Amygdala (tissue), 56 donors: Measurements from ENCODE around the gene PRSS53.

Experiments
- DNase-seq, 56 donors: peaks; one replicate each; lab custom pipeline; 2025; lab: John Stamatoyannopoulos, UW

The PRSS53 gene

DNA sequence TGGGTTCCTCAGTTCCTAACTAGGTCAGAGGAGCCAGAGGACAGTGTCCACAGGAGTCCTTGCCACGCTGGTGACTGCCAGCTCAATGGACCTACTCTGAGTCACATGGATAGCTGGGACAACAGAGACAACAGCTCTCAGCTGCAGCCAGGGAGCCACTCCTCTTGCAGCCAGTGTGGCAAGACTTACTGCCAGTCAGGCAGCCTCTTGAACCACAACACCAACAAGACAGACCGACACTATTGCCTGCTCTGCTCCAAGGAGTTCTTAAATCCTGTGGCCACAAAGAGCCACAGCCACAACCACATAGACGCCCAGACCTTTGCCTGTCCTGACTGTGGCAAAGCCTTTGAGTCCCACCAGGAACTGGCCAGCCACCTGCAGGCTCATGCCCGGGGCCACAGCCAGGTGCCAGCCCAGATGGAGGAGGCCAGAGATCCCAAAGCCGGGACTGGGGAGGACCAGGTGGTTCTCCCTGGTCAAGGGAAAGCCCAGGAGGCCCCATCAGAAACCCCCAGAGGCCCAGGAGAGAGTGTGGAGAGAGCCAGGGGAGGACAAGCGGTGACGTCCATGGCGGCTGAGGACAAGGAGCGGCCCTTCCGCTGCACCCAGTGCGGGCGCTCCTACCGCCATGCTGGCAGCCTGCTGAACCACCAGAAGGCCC is 7.9 kb downstream of the PRSS53 start:
- no peak for DNase-seq

DNA sequence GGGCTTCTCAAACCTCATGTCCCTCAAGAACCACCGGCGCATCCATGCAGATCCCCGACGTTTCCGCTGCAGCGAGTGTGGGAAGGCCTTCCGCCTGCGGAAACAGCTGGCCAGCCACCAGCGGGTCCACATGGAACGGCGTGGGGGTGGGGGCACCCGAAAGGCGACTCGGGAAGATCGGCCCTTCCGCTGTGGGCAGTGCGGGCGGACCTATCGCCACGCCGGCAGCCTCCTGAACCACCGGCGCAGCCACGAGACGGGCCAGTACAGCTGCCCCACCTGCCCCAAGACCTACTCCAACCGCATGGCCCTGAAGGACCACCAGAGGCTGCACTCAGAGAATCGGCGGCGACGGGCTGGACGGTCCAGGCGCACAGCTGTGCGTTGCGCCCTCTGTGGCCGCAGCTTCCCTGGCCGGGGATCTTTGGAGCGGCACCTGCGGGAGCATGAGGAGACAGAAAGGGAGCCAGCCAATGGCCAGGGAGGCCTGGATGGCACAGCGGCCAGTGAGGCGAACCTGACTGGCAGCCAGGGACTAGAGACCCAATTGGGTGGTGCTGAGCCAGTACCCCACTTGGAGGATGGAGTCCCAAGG is 8.6 kb downstream of the PRSS53 start:
- DNase-seq: no peak

DNA sequence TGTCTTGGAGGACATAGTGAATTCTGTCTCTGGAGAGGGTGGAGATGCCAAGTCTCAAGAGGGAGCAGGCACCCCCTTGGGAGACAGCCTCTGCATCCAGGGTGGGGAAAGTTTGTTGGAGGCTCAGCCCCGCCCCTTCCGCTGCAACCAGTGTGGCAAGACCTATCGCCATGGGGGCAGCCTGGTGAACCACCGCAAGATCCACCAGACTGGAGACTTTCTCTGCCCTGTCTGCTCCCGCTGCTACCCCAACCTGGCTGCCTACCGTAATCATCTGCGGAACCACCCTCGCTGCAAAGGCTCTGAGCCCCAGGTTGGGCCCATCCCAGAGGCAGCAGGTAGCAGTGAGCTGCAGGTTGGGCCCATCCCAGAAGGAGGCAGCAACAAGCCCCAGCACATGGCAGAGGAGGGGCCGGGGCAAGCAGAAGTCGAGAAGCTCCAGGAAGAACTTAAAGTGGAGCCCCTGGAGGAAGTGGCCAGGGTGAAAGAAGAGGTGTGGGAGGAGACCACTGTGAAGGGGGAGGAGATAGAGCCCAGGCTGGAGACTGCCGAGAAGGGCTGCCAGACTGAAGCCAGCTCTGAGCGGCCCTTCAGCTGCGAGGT is 9.3 kb downstream of the PRSS53 start:
- DNase-seq: no peak

DNA sequence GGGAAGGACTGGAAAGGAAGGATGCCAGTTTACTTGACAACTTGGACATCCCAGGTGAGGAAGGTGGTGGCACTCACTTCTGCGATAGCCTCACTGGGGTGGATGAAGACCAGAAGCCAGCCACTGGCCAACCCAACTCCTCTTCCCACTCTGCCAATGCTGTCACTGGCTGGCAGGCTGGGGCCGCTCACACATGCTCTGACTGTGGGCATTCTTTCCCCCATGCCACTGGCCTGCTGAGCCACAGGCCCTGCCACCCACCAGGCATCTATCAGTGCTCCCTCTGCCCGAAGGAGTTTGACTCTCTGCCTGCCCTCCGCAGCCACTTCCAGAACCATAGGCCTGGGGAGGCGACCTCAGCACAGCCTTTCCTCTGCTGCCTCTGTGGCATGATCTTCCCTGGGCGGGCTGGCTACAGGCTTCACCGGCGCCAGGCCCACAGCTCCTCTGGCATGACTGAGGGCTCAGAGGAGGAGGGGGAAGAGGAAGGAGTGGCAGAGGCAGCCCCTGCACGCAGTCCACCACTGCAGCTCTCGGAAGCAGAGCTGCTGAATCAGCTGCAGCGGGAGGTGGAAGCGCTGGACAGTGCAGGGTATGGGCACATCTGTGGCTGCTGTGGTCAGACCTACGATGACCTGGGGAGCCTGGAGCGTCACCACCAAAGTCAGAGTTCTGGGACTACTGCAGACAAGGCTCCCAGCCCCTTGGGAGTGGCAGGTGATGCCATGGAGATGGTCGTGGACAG is 10.0 kb downstream of the PRSS53 start:
- no peak for DNase-seq

DNA sequence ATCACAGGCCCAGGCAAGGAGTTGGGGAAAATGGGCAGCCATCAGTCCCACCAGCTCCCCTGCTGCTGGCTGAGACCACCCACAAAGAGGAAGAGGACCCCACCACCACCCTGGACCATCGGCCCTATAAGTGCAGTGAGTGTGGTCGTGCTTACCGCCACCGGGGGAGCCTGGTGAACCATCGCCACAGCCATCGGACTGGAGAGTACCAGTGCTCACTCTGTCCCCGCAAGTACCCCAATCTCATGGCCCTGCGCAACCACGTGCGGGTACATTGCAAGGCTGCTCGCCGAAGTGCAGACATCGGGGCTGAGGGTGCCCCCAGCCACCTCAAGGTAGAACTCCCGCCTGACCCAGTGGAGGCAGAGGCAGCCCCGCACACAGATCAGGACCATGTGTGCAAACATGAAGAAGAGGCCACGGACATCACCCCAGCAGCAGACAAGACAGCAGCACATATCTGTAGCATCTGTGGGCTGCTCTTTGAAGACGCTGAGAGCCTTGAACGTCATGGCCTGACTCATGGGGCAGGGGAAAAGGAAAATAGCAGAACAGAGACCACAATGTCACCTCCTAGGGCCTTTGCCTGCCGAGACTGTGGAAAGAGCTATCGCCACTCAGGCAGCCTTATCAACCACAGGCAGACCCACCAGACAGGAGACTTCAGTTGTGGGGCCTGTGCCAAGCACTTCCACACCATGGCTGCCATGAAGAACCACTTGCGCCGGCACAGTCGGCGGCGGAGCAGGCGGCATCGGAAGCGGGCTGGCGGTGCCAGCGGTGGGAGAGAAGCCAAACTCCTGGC is 10.9 kb downstream of the PRSS53 start:
- no peak for DNase-seq

DNA sequence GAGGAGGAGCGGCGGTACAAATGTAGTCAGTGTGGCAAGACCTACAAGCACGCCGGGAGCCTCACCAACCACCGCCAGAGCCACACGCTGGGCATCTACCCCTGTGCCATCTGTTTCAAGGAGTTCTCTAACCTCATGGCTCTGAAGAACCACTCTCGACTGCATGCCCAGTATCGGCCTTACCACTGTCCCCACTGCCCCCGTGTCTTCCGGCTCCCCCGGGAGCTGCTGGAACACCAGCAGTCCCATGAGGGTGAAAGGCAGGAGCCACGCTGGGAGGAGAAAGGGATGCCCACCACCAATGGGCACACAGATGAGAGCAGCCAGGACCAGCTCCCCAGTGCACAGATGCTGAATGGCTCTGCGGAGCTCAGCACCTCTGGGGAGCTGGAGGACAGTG is 11.7 kb downstream of the PRSS53 start:
- no peak for DNase-seq

DNA sequence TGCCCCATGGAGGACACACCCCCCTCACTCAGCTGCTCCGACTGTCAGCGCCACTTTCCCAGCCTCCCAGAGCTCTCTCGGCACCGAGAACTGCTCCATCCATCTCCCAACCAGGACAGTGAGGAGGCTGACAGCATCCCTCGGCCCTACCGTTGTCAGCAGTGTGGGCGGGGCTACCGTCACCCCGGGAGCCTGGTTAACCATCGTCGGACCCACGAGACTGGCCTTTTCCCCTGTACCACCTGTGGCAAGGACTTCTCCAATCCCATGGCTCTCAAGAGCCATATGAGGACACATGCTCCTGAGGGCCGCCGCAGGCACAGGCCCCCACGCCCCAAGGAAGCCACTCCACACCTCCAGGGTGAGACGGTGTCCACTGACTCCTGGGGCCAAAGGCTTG is 12.4 kb downstream of the PRSS53 start:
- no peak for DNase-seq

DNA sequence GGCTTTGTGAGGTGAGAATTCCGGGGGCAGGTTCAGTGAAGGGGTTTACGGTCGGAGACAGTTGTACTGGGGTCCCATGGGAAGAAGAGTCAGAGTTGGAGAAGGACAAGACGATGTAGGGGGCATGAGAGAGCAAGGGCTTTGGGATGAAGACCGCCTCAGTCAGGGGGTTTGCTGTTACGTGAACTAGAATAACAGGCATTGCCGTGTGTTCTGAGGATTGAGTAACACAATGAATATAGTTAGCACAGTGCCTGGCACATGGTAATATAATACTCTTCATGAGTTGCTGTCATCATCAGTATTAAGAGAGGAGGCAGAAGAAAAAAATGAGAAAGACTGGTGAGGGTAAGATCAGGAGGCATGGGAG is 13.9 kb downstream of the PRSS53 start:
- DNase-seq: no peak

DNA sequence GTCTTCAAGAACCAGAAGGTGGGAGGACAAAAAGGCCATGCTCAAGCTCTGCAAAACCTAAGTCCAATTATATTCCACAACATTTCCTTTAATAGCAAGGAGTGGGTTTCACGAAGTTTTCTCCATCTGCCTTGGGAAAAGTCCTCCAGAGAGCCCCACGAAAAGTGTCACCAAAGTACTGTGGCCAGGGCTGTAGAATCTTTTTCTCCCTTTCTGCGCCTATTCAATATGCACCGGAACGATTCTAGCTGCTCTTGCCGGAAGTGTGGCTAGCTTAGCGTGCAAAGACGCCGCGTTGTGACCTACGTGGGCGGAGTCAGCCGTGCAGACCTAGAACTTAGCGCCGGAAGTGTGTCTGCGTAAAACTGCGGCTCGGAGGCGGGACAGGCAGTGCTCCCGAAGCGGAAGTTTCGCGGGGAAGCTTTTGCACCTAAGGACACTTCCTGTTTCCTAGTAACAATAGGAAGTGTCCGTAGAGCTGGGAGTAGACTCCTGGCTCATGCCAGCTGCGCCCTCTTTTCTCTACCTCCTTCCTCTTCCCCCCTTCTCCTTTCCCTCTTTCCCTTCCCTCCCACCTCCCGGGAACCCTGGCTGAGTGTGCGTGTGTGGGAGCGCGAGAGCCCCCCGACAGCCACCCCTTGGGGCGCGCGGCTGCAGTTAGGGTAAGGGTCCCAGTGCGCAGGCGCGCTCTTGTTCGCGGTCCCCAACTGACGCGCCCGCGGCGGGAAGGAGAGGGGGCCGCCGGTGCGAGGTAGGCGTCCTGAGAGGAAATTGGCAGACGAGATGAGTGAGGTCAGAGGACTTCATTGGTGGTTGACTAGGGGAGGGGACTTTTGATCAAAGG is 14.6 kb downstream of the PRSS53 start, which contains the start of the genes ZNF646 and ZNF668:
Gene ZNF646 (plus strand): TSS at position 453 of the 844 bp plus-strand sequence. CDS start 1,903 bp downstream, outside the sequence.
Gene ZNF668 (minus strand): TSS at position 271 of the 844 bp plus-strand sequence. CDS start 9,781 bp downstream, outside the sequence.
- DNase-seq: peak; percentile 71 to 100 (median 97)

DNA sequence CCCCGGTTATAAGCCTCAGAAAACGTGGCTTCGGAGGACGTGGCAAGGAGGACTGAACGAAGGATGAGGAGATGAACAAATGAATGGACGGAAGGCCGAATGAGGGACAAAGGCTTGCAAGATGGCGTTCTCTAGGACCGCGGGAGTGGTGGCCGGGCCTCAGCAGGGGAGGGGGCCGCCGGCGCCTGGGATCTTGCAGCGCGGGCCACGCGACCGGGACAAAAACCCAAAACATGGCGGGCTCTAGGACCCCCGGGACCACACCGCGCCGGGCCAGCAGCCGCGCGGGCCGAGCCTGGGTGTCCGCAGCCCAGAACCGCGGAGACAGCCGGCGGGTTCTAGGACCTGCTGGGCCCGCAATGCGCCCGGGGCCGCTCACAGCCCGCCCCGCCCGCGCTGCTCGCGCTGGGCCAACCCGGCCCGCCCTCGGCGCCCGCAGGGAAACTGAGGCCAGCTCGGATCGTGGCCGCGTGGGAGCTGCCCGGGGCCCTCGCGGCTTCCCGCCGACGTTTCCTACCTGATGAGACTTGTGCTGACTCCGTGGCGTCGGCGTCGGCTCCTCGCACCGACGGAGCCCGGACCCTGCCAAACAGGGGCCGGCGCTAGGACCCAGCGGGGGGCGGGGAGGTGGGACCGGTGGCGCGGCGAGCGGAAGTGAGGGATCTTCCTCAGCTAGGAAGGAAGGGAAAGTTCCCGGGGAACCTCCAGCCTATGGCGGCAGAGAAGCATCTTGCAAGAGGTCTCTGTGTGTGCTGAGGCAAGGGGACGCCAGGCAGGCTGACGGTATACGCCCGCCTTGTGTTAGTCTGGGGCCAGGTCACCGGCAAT is 15.4 kb downstream of the PRSS53 start:
- peak; percentile 62 to 96 (median 85) for DNase-seq

DNA sequence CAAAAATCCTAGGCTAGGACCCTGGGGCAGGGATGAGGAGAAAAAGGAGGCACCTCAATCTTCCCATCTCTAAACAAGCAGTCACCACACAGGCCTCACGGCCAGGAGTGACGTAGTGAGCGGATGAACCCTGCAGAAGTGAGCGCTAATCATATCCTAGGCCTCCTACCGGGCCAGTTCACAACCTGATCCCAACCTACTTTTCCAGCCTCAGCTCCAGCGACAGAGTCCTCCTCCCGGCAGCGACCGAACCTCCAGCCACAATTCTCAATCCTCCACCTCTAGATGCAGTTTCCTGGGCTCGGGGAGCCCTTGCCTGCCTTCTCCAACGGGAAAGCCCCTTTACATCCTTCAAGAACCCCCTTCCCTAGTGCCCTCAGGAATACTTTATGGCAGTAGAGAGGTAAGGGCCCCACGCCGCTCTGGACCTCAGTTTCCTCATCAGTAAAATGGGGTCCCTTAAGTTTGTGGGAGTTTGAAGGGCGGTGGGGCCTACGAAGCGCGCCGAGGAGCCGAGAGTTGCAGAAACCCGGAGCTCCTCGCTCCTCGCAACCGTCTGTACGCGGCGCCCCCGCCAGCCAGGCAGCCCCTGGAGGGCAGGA is 16.1 kb downstream of the PRSS53 start:
- peak in 2 of 56 donors; percentile 18 to 49 for DNase-seq

DNA sequence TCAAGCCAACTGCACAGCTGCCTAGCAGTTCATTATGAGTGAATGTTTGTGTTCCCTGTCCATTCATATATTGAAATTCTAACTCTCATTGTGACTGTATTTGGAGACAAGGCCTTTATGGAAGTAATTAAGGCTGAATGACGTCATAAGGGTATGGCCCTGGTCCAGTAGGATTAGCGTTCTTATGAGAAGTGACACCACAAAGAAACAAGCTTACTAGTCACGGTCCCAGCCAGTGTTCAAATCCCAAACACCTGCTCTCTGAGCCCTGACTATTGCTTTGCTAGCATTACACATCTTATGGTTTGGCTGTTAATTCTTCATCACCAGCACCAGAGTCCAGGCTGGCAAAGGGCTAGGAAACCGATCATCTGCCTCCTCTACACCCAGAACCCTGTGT is 16.9 kb downstream of the PRSS53 start:
- no peak for DNase-seq

DNA sequence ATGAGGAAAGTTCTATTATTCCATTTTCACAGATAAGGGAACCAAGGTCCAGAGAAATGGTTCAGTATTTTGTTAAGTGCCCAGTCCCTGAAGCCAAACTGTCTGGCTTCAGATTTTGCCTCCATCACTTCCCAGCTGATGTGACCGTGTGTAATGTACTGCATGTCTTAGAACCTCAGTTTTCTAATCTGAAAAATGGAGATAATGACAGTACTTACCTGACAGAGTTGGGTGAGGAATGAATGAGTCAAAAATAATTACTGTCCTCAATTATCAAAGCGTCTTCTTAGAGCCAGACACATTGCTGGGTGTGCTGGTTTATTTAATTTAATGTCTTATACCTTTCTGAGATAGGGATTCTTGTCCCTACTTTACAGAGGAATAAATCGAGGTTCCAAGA is 21.4 kb downstream of the PRSS53 start:
- DNase-seq: no peak

DNA sequence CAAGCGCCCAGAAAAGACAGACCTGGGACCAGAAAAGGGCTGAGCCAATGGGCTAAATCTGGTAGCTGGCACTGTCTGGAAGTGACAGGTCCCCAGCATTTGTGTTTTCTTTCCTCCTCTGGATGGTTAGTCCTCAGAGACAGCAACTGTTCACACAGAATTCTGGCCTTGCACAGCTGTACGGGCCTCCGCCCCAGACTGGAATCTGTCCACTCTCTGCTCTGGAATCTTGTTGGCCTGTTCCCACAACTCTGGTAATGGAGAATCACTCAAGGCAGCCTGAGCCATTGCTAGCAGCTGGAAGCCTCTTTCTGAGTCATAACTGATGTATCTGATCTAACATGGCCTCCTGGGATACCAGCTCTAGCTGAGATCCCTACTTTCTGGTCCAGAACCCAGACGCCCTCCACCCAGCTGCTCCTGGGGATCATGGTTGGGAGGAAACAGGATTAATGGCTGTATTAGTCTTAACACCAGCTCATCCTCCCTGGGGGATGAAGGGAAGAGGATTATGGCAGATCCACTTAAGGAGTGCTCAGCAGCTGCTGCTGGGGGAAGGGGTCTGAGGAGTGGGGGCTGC is 23.8 kb downstream of the PRSS53 start:
- DNase-seq: no peak

DNA sequence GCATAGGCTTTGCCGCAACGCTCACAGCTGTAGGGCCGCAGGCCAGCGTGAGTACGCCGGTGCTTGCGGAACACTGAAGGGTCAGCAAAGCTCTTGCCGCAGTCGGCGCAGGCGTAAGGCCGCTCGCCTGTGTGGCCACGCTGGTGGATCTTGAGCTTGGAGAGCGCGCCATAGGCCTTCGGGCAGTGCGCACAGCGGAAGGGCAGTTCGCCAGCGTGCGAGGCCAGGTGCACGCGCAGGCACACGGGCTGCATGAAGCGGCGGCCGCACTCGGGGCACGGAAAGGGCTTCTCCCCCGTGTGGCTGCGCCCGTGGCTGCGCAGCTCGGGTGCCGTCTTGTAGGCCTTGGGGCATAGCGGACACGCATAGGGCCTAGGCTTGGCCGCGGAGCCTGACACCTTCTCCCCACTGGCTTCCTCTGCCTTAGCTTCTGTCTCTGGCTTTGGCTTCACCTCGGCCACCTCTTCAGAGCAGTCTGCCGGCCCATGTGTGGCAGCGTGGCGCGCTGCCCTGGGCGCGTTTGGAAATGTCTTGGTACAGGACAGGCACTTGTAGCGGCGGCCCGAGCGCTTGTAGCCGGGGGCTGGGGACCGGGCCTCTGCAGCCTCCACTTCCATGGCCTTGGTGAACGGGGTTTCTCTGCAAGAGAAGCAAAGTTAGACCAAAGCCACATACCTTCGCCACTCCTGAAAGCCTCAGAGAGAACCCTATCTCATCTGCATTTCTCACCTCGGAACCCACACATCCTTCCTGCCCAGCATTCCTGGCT is 24.7 kb downstream of the PRSS53 start:
- DNase-seq: no peak

DNA sequence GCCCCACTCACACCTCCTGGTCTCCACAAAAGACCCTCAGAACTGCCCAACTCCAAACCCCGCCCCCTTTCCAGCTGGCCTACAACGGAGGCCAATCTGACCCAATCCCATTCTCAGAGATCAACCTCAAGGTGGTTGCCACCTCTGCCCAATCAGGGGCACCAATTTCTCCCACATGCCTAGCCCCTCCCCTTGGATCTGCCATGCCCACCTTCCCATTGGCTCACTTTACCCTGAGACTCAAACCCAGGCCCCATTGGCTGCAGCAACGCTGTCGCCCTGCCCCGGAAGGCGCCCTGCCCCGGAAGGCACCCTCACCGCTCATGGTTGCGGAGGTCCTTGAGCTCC is 25.3 kb downstream of the PRSS53 start:
- no peak for DNase-seq

DNA sequence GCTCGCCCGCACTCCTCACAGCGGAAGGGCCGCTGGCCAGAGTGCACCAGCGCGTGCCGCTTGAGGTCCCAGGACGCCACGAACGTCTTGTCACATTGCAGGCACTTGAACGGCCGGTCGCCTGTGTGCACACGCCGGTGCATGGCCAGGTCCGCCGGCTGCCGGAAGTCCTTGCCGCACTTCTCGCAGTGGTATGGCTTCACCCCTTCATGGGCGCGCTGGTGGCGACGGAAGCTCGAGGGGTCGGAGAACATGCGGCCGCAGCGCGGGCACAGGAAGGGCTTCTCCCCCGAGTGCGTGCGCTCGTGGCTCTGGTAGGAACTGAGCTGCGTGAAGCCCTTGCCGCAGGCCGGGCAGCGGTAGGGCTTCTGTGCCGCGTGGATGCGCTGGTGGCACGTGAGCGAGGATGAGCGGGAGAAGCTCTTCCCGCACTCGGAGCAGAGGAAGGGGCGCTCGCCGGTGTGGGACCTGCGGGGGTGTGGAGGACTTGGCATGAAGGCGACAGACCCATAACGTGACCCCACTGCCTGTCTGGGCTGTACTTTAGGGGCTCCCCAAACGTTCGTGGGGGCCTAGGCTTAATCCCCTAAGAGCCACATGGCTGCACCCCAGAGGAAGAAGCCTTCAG is 26.8 kb downstream of the PRSS53 start:
- no peak for DNase-seq
